GM12864 (cell line): ENCODE data around the gene KIF1A.

ENCODE experiments used
- DNase-seq: peaks from one replicate; pipeline ENCODE4 v3.0.0-alpha.2; 2011; ENCODE audit warnings: low read depth
- H3K4me3 ChIP-seq: 2 replicates; pipeline ENCODE4 v1.5.1; 2011; ENCODE audit warnings: mild to moderate bottlenecking, low read depth, low read length, control low read depth
- CTCF ChIP-seq: IDR thresholded peaks from 2 replicates; pipeline ENCODE4 v1.5.1; 2011; ENCODE audit warnings: low read depth, mild to moderate bottlenecking, moderate library complexity, low read length, control low read depth, inconsistent platforms; ENCODE audit errors: missing control alignments

The KIF1A gene

DNA sequence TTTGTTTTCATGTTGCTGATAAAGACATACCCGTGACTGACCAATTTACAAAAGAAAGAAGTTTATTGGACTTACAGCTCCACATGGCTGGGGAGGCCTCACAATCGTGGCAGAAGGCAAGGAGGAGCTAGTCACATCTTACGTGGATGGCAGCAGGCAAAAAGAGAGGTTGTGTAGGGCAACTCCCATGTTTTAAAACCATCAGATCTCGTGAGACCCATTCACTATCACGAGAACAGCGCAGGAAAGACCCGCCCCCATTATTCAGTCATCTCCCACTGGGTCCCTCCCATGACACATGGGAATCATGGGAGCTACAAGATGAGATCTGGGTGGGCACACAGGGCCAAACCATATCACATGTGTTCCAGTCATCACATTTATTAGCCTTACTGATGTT is 111.6 kb downstream of the KIF1A start:
- no peak for DNase-seq
- TF ChIP-seq CTCF: no peak
- H3K4me3 ChIP-seq: no peak overlapping the region

GRCh38 chr2:240707821-240708220 is 112.2 kb downstream of the KIF1A start:
- H3K4me3 ChIP-seq: no peak overlapping the region
- DNase-seq: no peak
- TF ChIP-seq CTCF: no peak

DNA sequence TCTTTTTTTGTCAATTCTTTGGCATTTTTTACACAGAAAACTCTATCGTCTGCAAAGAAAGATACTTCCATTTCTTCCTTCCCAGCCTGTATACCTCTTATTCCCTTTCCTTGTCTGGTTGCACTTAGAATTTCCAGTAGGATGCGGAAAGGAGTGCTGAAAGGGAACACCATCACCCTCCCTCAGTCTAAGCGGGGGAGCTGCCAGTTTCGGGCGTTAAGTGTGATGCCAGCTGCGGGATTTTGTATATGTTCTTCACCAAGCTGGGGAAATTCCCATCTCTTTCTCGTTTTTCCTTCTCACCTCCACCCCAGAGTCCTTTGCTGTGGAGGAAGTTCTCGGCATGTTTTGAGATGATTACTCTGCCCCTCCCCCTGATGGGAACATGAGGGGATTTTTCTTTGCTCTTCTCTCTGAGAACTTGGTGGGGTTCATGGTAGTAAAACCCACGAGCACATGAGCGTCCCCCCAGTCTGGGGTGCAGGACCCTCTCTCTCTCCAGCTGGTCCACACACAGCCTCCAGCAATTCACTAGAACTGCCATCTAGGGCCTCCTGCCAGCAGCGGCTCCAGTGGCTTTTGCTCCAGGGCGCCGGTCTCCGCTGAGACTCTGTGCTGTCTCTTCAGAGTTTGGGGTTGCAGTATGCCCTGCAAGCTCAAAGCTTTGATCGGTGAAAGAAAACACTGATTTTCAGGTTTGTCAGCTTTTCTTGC is 112.8 kb downstream of the KIF1A start:
- no peak for DNase-seq
- no peak overlapping the region for H3K4me3 ChIP-seq
- TF ChIP-seq CTCF: no peak

GRCh38 chr2:240705204-240705791 is 114.7 kb downstream of the KIF1A start:
- no peak overlapping the region for H3K4me3 ChIP-seq
- DNase-seq: no peak
- TF ChIP-seq CTCF: no peak

DNA sequence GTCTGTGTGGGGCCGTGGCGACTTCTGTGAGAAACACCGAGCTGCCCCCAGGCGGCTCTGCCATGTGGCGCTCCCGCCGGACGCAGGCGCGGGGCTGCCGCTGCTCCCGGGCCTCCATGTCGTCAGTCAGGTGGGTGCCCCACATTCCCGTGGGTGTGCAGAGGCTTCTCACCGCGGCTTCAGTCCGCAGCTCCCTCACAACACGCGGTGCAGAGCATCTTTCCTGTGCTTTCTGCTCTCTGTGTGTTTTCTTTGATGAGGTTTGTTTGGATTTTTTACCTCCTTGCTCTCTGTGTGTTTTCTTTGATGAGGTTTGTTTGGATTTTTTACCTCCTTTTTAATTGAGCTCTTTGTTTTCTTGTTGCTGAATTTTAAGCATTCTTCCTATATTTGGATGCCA is 115.4 kb downstream of the KIF1A start:
- no peak overlapping the region for H3K4me3 ChIP-seq
- TF ChIP-seq CTCF: no peak
- no peak for DNase-seq

DNA sequence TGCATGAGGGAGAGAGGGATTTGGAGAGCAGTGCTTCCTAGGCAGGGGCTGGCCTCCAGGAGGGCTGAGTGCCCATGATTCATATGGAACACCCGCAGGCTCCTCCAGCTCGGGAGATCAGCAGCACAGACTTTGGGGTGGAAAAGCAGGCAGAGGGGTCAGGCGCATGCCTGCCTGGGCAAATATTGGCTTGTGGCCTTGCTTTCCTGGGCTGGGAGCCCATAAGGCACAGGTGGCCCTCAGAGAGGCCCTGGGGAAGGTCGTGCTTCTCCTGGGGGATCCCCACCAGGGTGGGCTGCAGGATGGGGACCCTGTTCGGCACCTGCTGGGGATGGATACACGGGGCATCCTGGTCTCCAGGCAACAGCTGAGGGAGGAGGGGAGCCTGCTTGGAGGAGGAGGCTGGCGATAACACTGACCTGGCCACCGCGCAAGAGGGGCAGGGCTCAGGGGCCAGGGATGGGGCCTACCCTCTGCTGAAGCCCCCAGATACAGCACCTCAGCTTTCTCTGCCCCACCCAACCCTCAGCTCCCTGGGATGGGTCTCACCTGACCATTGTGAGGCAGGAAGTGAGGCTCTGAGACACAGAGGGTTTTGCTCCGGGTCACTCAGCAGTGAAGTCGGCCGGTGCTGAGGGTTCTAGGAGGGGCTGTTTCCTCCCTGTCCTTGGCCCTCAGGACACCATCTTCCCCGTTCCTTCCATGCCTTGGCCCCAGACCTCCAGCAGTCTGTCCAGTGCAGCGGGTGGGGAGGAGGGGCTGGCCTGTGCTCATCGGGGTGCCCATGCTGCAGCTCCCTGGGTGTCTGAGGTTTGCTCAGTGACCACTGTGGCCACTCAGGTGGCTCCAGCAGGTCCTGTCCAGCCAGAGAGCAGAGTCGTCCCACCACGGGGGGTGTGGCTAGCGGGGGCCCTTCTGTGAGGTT is 116.3 kb downstream of the KIF1A start:
- no peak for DNase-seq
- no peak for TF ChIP-seq CTCF
- no peak overlapping the region for H3K4me3 ChIP-seq
